HepG2 (cell line): ENCODE results near the gene B4GALT3. TPM values are rescaled to one million over a fixed set of nuclear protein-coding genes. Genes with fewer than 3 reads are reported as not detected.

Source experiments
- AGO2 ChIP-seq: fragments of 200-400 bp; formaldehyde crosslinking; optimal IDR thresholded peaks from 2 replicates; pipeline ENCODE3; 2017; ENCODE audit warnings: mild to moderate bottlenecking, low read depth, low read length, moderate library complexity
- AKAP8 ChIP-seq: sonication (generic); formaldehyde crosslinking; IDR thresholded peaks from 2 replicates; pipeline ENCODE4 v1.5.1; 2020; ENCODE audit warnings: mild to moderate bottlenecking, missing genetic modification reagents
- CREM ChIP-seq, 2 experiments: sonication (generic) in 1 of 2; formaldehyde crosslinking in 1 of 2; IDR thresholded peaks; 2 replicates each; pipeline versions ENCODE4 v1.4.0 to v1.6.1; 2016 to 2020; ENCODE audit warnings: antibody characterized with exemption in 1 of 2, mild to moderate bottlenecking in 1 of 2, missing genetic modification reagents in 1 of 2
- DBP ChIP-seq: sonication (generic); formaldehyde crosslinking; IDR thresholded peaks from 2 replicates; pipeline ENCODE4 v1.4.0; 2020; ENCODE audit warnings: missing genetic modification reagents; ENCODE audit errors: not compliant biosample characterization
- FLYWCH1 ChIP-seq: sonication (generic); formaldehyde crosslinking; IDR thresholded peaks from 2 replicates; pipeline ENCODE4 v1.8.1; 2023; ENCODE audit warnings: mild to moderate bottlenecking, missing genetic modification reagents
- KIAA2018 ChIP-seq: sonication (generic); formaldehyde crosslinking; IDR thresholded peaks from 2 replicates; pipeline ENCODE4 v1.5.0; 2020; ENCODE audit warnings: mild to moderate bottlenecking, missing genetic modification reagents, borderline replicate concordance
- MIER3 ChIP-seq: IDR thresholded peaks from 2 replicates; pipeline ENCODE4 v1.6.1; 2016; ENCODE audit warnings: missing compliant biosample characterization, borderline replicate concordance
- PLSCR1 ChIP-seq: sonication (generic); formaldehyde crosslinking; IDR thresholded peaks from 2 replicates; pipeline ENCODE4 v1.5.0; 2020; ENCODE audit warnings: missing genetic modification reagents, mild to moderate bottlenecking, borderline replicate concordance
- POGK ChIP-seq: sonication (generic); formaldehyde crosslinking; conservative IDR thresholded peaks from 2 replicates; pipeline ENCODE4 v1.8.0; 2022; ENCODE audit warnings: mild to moderate bottlenecking, moderate library complexity, missing genetic modification reagents
- POLR2A ChIP-seq, 2 experiments: IDR thresholded peaks; 2 replicates each; pipeline ENCODE4 v1.6.1; 2011; ENCODE audit warnings: low read depth in 2 of 2, low read length in 2 of 2, mild to moderate bottlenecking in 1 of 2, moderate library complexity in 1 of 2; ENCODE audit not compliant: insufficient read depth in 1 of 2
- POLR2AphosphoS5 ChIP-seq: IDR thresholded peaks from 2 replicates; pipeline ENCODE4 v1.6.1; 2012; ENCODE audit warnings: low read depth, low read length
- SAFB2 ChIP-seq: sonication (generic); formaldehyde crosslinking; IDR thresholded peaks from 2 replicates; pipeline ENCODE4 v1.5.1; 2020; ENCODE audit warnings: missing genetic modification reagents, low read depth, mild to moderate bottlenecking, borderline replicate concordance
- SRY ChIP-seq: sonication (generic); formaldehyde crosslinking; IDR thresholded peaks from 2 replicates; pipeline ENCODE4 v1.8.0; 2022; ENCODE audit warnings: mild to moderate bottlenecking, missing genetic modification reagents
- ZFP90 ChIP-seq: sonication (generic); formaldehyde crosslinking; IDR thresholded peaks from 2 replicates; pipeline ENCODE4 v1.8.0; 2022; ENCODE audit warnings: missing genetic modification reagents, mild to moderate bottlenecking, inconsistent platforms, borderline replicate concordance
- ZNF337 ChIP-seq: sonication (generic); formaldehyde crosslinking; IDR thresholded peaks from 2 replicates; pipeline ENCODE4 v1.5.1; 2020; ENCODE audit warnings: missing genetic modification reagents, low read depth, mild to moderate bottlenecking, borderline replicate concordance
- ZNF546 ChIP-seq: sonication (generic); formaldehyde crosslinking; conservative IDR thresholded peaks from 2 replicates; pipeline ENCODE4 v1.8.1; 2023; ENCODE audit warnings: mild to moderate bottlenecking, missing genetic modification reagents
- polyA plus RNA-seq, 8 experiments: library from polyadenylated mRNA; depleted of rRNA in 3 of 8; stranded (reverse) in 7 of 8; unstranded in 1 of 8; fragments of >200 nt; fragmentation: Illumina TruSeq in 4 of 8; extraction: Trizol in 4 of 8; gene quantifications; 2 replicates each; pipeline versions ENCODE4 v1.2.1 to v1.2.3, GENCODE V29; 2011 to 2016; ENCODE audit warnings: low read depth in 4 of 8, missing spikeins in 1 of 8, mixed read lengths in 1 of 8; ENCODE audit not compliant: insufficient read depth in 1 of 8
- total RNA-seq, 5 experiments: library from RNA; depleted of rRNA; stranded (reverse); fragments of >200 nt; fragmentation: Illumina TruSeq; extraction: Trizol; gene quantifications; 2 replicates each; pipeline ENCODE4 v1.2.3, GENCODE V29; 2016; ENCODE audit warnings: low read depth in 1 of 5

The B4GALT3 gene
- total and polyA plus RNA-seq, 2 of the 13 experiments (the other 11 are each of a cell fraction or from before 2014, with no cell fraction given) = 35.6 to 40.4 TPM

GRCh38 chr1:161159087-161159912 is 18.0 kb downstream of the B4GALT3 start, which contains the start of gene USP21 (continued):
- TF ChIP-seq POGK (CRISPR knock-in tag) (peak; percentile 55; the same call in 1 of the 2 replicates), CREM (IDR thresholded peaks at IDR 0.05) (no peak; the same call in 1 of the 2 replicates), CREM (CRISPR knock-in tag; IDR thresholded peaks at IDR 0.05) (no peak), FLYWCH1 (CRISPR knock-in tag) (no peak), AGO2 (peak; percentile 90), KIAA2018 (CRISPR knock-in tag) (no peak), ZNF337 (CRISPR knock-in tag) (0 out of 2 replicates have a peak, but pooled peaks have one; percentile 38), ZFP90 (CRISPR knock-in tag) (no peak; the same call in 1 of the 2 replicates), ZNF546 (0 out of 2 replicates have a peak, but pooled peaks have one; percentile 43), DBP (no peak), SAFB2 (CRISPR knock-in tag) (no peak; the same call in 1 of the 2 replicates), AKAP8 (CRISPR knock-in tag) (no peak), PLSCR1 (CRISPR knock-in tag) (no peak), MIER3 (CRISPR knock-in tag) (no peak), POLR2A (IDR thresholded peaks at IDR 0.05; ENCODE audit: insufficient read depth in 1 of 2, low read depth in 2 of 2, low read length in 2 of 2) (peak; percentile 56 to 59; a peak in 3 of 4 replicates), SRY (CRISPR knock-in tag) (0 out of 2 replicates have a peak, but pooled peaks have one; percentile 84), POLR2AphosphoS5 (peak; percentile 74)
